HG03066 (cell line): ENCODE data around the gene TRIM9.

ENCODE experiments used
- ATAC-seq: cut with Tn5 transposase; IDR thresholded peaks from one replicate; pipeline ENCODE4 v1.9.1; 2021; ENCODE audit warnings: low read depth; ENCODE audit not compliant: unreplicated experiment

TRIM9 gene

GRCh38 chr14:51066576-51066975 is 28.3 kb downstream of the TRIM9 start:
- no peak for ATAC-seq

DNA sequence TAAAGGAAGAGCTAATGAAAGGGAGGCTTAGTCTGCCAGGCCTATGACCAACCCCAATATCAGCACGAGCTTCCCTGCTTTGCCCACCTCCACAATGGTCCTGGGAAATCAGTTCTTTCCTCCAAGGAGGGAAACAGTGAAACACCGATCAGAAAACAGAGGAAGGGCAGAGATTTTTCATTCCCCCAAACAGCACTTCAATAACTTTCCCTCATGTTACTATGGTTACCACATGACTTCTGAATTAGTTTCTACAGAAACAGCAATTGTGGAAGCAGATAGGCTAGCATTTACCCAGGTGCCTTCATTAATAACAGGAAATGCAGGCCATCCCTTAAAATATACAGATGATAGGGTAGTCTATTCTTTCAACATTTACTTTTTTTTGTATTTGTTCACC is 35.9 kb downstream of the TRIM9 start:
- no peak for ATAC-seq

DNA sequence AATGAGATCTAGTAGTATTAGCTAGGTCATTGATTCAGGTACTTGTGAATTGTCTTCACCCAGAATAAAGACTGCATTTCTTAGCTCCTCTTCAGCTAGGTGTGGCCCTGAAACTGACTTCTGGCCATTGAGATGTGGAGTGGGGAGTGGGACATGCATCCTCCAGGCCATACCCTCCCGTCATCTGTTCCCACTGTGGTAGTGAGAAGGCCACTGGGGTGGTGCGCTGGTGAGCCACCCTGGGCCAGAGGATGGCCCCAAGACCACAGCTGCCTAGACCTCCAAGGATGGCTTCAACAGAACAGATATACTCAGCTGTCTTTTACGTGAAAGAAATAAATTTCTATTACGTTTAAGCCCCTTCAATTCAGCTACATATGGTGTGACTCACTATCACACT is 36.5 kb downstream of the TRIM9 start:
- no peak for ATAC-seq

DNA sequence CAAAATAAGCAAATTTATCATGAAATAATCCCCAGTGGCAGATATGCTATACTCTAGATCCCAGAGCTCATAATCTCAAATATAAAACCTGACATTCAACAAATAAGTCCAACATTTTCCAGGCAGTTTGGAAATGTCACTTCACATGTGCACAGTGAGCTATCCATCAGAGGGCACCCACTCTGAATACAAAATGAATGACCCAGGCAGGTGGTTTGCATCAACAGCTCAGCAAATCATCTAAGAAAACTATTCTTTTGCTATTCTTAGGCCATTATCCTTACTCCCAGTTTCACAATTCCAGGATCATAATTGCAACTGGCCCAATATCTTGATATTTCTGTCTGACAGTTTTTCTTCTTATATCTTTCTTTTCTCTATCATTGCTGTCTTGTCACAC is 38.5 kb downstream of the TRIM9 start:
- no peak for ATAC-seq

DNA sequence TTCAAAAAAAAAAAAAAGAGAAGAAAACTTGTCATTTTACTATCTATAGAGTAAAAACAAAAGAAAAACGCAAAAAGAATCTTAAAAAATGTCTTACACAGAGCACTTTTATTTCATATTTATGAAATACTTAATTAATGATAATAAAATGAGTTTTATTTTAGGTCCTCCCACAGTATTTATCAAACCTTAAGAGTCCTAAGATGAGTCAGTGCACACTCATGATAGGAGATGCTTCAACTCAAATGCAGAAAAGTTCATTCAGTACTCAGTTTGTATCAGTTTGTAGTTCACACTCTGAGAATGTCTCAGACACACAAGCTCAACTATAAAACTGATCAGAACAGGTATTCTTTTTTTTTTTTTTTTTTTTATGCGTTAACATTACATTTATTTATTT is 41.7 kb downstream of the TRIM9 start:
- ATAC-seq = no peak

DNA sequence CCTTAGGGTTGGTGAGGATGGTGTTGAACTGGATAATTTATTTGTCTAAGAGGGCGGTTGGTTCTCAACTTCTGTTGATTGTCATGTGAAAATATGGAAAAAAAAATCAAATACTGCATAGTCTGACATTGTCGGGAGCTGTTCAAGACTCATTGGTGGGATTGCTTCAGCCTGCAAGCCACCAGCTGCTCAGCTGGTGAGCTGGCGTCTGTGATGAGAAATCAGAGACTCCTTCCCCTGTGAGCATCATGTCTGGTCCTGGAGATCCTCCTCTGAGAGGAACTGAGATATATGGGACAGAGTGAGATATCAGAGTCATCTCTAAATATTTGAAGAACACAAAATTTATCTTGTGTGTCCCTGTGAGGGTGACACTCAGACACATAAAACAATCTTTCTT is 49.9 kb downstream of the TRIM9 start:
- ATAC-seq = no peak

DNA sequence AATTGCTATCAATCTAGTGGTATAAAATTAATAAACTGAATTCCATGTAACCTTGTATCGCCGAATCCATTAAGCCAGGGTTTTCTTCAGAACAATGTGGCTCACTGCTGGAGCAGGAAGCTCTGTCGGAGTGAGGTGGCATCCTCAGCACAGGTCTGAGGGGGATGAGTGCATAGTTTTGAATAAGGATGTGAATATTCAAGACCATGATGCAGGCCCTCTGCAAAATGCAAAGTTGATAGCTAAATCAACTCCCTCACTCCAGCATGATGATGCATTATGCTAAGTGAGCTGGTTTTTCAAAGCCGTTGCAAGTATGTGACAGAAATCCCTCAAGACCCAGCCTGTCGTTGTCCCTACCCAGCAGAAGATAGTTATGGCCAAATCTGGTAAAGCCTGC is 53.0 kb downstream of the TRIM9 start:
- no peak for ATAC-seq

DNA sequence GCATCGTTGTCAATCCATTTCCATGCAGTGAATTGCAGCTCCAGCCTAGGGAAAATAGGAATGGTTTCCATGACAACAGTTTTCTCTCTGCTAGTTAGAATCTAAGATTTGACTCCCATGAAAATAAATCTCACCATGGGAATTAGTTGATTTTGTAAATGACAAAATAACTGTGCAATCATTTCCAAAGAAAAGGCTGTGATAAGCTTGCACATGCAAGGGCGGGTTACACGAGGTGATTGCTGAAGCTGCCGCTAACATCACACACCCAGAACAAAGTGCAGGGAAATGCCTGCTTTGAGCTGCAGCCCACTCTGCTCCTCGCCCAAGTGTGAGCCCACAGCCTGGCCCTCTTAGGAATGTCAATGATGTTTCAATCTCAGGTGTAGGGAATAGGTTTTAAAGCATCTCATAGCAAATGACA is 53.8 kb downstream of the TRIM9 start:
- no peak for ATAC-seq

GRCh38 chr14:51039252-51039651 is 55.7 kb downstream of the TRIM9 start:
- ATAC-seq = no peak

- ATAC-seq = no peak
Measured at GRCh38 chr14:51035611-51036192, 59.2 kb downstream of the TRIM9 start.

GRCh38 chr14:51028851-51029754 is 65.8 kb downstream of the TRIM9 start:
- ATAC-seq = no peak

- no peak for ATAC-seq
Measured at GRCh38 chr14:51028361-51028760, 66.5 kb downstream of the TRIM9 start.

DNA sequence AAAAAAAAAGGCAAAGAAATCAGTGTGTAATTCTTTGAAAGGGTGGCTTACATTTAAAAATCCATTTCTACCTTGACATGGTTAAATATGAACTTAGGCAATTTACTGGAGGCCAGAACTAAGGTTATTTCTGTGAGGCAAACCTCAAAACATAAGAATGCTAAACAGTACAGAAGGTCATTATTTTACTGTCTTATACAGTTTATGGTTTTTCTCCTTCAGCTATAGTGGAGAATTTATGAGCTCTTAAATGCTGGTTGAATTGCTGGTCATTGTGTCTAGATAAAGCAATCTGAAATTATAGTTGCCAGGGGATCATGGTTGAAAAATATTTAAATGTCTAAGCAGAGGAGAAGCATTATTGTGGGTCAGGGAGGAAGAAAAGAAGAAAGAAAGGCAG is 70.5 kb downstream of the TRIM9 start:
- no peak for ATAC-seq

DNA sequence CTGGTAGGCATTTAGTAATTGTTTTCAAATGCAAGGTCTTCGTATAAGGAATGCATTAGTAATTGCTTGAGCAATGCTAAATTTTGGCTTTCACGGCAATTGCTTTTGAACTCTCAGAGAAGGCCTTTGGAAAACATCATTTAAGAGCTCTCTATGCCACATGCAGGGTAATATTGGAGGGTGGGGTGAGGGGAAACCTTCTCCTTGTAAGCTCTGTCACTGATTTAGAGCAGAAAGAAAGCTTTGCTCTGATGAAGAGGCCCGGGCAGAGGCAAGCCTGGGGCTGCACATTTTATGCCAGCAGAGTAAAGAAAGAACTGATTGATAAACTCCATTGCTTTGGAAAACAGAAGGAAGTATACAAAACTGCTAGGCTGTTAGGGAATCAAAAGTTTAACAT is 70.9 kb downstream of the TRIM9 start:
- ATAC-seq = no peak

- ATAC-seq = no peak
Measured at GRCh38 chr14:51022769-51023168, 72.1 kb downstream of the TRIM9 start.

GRCh38 chr14:51020024-51020710 is 74.7 kb downstream of the TRIM9 start:
- ATAC-seq = no peak

DNA sequence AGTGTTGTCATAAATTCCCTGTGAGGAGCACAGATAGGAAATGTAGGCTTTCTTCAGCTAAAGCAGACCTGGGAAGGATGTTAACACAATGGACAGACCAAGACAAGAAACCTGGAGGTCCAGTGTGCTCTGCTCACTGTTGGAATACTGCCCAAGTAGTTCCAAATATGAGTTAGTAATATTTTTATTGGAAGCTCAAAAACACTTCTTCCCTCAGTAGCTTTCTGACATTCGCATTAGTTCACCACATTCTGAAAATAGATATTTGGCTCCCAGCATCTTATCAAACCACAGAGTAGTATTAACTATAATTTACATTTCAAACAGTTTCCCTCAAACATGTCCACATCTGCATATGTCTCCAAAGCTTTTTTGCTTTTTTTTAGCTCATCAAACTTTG is 75.8 kb downstream of the TRIM9 start:
- no peak for ATAC-seq

GRCh38 chr14:51018521-51018920 is 76.4 kb downstream of the TRIM9 start:
- ATAC-seq = no peak

DNA sequence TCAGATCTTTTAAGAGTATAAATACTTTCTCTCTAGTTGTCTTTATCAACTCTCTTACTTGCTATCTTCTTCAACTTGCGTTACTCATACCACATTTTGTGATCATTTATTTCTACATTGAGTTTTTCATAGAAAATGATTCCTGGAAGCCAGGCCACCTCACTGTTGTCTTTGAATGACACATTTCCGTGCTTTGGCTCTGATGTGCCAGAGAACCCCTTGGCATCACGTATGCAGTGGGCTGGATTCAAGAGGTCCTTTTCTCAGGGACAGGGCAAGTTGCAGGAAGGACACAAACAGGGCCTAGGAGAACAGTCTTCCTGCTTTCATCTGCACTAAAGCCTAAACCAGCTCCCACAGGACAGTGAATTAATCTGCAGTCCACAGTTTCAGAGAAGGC is 80.3 kb downstream of the TRIM9 start:
- no peak for ATAC-seq

DNA sequence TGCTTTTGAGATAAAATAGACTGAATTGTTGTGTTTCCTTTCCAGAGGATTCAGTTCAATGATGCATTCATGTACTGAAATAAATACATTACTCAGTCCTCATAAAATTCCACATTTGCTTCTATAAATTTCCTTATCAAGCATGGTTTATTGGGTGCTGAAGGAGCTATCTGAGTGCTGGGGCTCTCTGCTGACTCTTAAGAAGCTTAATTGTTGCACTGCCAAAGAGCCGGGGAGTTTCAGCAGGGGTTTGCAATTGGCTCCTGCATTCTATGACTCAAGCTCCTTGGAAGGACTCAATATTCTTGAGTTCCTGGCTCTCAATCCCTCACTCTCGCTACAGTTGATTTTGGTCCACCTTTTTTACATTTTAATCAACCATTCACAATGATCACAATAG is 80.8 kb downstream of the TRIM9 start:
- no peak for ATAC-seq

DNA sequence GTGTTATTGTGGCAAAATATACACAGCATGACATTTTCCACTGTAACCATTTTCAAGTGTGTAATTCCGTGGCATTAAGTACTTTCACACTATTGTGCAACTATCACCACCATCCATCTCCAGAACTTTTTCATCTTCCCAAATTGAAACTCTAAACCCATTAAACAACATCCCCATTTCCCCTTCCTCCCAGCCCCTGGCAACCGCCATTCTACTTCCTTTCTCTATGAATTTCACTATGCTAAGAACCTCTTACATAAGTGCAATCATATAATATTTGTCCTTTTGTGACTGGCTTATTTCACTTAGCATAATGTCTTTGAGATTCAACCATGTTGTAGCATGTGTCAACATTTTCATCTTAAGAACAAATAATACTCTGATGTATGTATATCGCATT is 82.8 kb downstream of the TRIM9 start:
- no peak for ATAC-seq

- ATAC-seq = no peak
Measured at GRCh38 chr14:51008446-51008845, 86.5 kb downstream of the TRIM9 start.
